Measurements from ENCODE around the gene IGSF23.

DNA sequence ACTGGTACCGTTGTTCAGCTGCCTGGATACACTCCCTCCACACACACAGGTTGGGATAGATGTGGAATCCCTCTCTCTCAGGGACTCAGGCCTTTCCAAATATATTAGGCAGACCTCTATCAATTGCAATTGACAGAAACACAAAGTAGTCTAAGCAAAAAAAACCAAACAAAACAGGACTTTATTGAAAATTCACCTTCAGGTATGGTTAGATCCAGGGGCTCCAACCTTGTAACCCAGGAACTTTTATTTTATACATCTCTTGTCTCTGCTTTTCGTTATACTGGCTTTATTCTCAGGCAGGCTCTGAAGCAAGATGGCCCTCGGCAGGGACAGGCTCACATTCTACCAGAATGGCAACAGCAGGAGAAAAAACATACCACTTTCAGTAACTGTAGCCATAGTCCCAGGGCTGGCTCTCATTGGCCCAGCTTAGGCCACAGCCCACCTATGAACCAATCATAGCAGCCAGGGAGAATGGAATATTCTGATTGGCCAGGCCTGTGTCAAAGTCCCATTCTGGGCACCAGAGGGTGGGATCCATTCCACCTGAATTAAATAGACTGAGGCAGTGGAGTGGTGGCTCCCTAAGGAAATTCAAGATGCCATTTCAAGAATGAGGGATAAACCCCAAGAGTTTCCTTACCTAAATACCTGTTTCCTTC lies 44.8 kb downstream of the IGSF23 start:
- TF ChIP-seq, protein P1, sequence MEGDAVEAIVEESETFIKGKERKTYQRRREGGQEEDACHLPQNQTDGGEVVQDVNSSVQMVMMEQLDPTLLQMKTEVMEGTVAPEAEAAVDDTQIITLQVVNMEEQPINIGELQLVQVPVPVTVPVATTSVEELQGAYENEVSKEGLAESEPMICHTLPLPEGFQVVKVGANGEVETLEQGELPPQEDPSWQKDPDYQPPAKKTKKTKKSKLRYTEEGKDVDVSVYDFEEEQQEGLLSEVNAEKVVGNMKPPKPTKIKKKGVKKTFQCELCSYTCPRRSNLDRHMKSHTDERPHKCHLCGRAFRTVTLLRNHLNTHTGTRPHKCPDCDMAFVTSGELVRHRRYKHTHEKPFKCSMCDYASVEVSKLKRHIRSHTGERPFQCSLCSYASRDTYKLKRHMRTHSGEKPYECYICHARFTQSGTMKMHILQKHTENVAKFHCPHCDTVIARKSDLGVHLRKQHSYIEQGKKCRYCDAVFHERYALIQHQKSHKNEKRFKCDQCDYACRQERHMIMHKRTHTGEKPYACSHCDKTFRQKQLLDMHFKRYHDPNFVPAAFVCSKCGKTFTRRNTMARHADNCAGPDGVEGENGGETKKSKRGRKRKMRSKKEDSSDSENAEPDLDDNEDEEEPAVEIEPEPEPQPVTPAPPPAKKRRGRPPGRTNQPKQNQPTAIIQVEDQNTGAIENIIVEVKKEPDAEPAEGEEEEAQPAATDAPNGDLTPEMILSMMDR (IDR thresholded peaks at IDR 0.05; ENCODE audit: insufficient read depth, low read length, poor library complexity, severe bottlenecking) = no peak
- no peak for TF ChIP-seq EZH2phosphoT487 (conservative IDR thresholded peaks at IDR 0.05; ENCODE audit: low read length)

Measured in SU-DHL-6 (cell line).